ENCODE data around the gene CCL11. TPM values are rescaled to one million over a fixed set of nuclear protein-coding genes. Genes with fewer than 3 reads are reported as not detected.

CCL11 gene
- total RNA-seq, 1 donor from 2014 or later = not detected

DNA sequence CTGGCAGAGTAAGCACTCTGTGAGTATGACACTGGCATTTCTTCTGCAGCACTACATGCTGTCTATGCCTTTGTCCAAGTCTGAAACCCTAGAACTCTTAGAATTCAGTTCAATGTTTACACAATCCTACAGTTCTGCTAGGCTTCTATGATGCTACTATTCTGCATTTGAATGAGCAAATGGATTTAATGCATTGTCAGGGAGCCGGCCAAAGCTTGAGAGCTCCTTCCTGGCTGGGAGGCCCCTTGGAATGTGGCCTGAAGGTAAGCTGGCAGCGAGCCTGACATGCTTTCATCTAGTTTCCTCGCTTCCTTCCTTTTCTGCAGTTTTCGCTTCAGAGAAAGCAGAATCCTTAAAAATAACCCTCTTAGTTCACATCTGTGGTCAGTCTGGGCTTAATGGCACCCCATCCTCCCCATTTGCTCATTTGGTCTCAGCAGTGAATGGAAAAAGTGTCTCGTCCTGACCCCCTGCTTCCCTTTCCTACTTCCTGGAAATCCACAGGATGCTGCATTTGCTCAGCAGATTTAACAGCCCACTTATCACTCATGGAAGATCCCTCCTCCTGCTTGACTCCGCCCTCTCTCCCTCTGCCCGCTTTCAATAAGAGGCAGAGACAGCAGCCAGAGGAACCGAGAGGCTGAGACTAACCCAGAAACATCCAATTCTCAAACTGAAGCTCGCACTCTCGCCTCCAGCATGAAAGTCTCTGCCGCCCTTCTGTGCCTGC is 30.7 kb upstream of the CCL11 start, which contains the start of gene CCL2:
TSS of gene CCL2 (plus strand) at position 635 of the 730 bp plus-strand sequence. CDS start at position 700, 65 bp downstream.
- Mint-ChIP-seq H3K27me3 (ENCODE audit: insufficient read depth, low read depth) (peaks cover 3% of the 10 kb centered on the region), H3K27ac (peak within 1 kb of the TSS; percentile 96), H3K36me3 (no peaks in the 10 kb centered on the region), H3K4me1 (peaks cover 45% of the 10 kb centered on the region), H3K4me3 (peak within 1 kb of the TSS; percentile 84), H3K9me3 (no peaks in the 10 kb centered on the region)
- H3K4me2 ChIP-seq = peak within 1 kb of the TSS; percentile 85
- H3K9ac ChIP-seq = peak within 1 kb of the TSS; percentile 11
- H3K36me3 ChIP-seq = no peaks in the 10 kb centered on the region
- no peaks in the 10 kb centered on the region for H3K27me3 ChIP-seq
- DNase-seq (ENCODE audit: low spot score) = peak; percentile 73
- peak within 1 kb of the TSS; percentile 49 for H3K4me3 ChIP-seq
- peaks cover 16% of the 10 kb centered on the region for H3F3A ChIP-seq (ENCODE audit: low read depth)
- no peaks in the 10 kb centered on the region for H3K9me3 ChIP-seq (ENCODE audit: low read depth)
- peak within 1 kb of the TSS; percentile 97 for H2AFZ ChIP-seq (replicated peaks)
- no peaks in the 10 kb centered on the region for H3K79me2 ChIP-seq (ENCODE audit: low read depth)
- H3K4me1 ChIP-seq = peaks cover 17% of the 10 kb centered on the region
- H4K20me1 ChIP-seq (ENCODE audit: low read depth) = no peaks in the 10 kb centered on the region
- peak within 1 kb of the TSS; percentile 51 for H3K27ac ChIP-seq
- no peak for TF ChIP-seq EZH2 (IDR thresholded peaks at IDR 0.05)

DNA sequence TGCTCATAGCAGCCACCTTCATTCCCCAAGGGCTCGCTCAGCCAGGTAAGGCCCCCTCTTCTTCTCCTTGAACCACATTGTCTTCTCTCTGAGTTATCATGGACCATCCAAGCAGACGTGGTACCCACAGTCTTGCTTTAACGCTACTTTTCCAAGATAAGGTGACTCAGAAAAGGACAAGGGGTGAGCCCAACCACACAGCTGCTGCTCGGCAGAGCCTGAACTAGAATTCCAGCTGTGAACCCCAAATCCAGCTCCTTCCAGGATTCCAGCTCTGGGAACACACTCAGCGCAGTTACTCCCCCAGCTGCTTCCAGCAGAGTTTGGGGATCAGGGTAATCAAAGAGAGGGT is 30.2 kb upstream of the CCL11 start:
- Mint-ChIP-seq H3K36me3 (no peaks in the 10 kb centered on the region), H3K4me3 (peak overlapping the region; percentile 84), H3K27me3 (ENCODE audit: insufficient read depth, low read depth) (peaks cover 3% of the 10 kb centered on the region), H3K27ac (peak overlapping the region; percentile 96), H3K9me3 (no peaks in the 10 kb centered on the region), H3K4me1 (peaks cover 45% of the 10 kb centered on the region)
- H3K4me3 ChIP-seq = peak overlapping the region; percentile 49
- peaks cover 17% of the 10 kb centered on the region for H3K4me1 ChIP-seq
- no peaks in the 10 kb centered on the region for H3K27me3 ChIP-seq
- H3K9me3 ChIP-seq (ENCODE audit: low read depth) = no peaks in the 10 kb centered on the region
- peak overlapping the region; percentile 97 for H2AFZ ChIP-seq (replicated peaks)
- peak overlapping the region; percentile 41 for H3K27ac ChIP-seq
- H4K20me1 ChIP-seq (ENCODE audit: low read depth) = no peaks in the 10 kb centered on the region
- no peak for DNase-seq (ENCODE audit: low spot score)
- H3K4me2 ChIP-seq = peak overlapping the region; percentile 85
- H3K9ac ChIP-seq = peak overlapping the region; percentile 11
- peaks cover 16% of the 10 kb centered on the region for H3F3A ChIP-seq (ENCODE audit: low read depth)
- no peaks in the 10 kb centered on the region for H3K79me2 ChIP-seq (ENCODE audit: low read depth)
- TF ChIP-seq, protein P1, sequence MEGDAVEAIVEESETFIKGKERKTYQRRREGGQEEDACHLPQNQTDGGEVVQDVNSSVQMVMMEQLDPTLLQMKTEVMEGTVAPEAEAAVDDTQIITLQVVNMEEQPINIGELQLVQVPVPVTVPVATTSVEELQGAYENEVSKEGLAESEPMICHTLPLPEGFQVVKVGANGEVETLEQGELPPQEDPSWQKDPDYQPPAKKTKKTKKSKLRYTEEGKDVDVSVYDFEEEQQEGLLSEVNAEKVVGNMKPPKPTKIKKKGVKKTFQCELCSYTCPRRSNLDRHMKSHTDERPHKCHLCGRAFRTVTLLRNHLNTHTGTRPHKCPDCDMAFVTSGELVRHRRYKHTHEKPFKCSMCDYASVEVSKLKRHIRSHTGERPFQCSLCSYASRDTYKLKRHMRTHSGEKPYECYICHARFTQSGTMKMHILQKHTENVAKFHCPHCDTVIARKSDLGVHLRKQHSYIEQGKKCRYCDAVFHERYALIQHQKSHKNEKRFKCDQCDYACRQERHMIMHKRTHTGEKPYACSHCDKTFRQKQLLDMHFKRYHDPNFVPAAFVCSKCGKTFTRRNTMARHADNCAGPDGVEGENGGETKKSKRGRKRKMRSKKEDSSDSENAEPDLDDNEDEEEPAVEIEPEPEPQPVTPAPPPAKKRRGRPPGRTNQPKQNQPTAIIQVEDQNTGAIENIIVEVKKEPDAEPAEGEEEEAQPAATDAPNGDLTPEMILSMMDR (IDR thresholded peaks at IDR 0.05) = no peak
- TF ChIP-seq EZH2 (IDR thresholded peaks at IDR 0.05) = no peak
- no peak for TF ChIP-seq EZH2phosphoT487 (IDR thresholded peaks at IDR 0.05)
- no peaks in the 10 kb centered on the region for H3K36me3 ChIP-seq

DNA sequence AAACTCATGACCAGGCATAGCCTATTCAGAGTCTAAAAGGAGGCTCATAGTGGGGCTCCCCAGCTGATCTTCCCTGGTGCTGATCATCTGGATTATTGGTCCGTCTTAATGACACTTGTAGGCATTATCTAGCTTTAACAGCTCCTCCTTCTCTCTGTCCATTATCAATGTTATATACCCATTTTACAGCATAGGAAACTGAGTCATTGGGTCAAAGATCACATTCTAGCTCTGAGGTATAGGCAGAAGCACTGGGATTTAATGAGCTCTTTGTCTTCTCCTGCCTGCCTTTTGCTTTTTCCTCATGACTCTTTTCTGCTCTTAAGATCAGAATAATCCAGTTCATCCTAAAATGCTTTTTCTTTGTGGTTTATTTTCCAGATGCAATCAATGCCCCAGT is 29.7 kb upstream of the CCL11 start:
- H4K20me1 ChIP-seq (ENCODE audit: low read depth) = no peaks in the 10 kb centered on the region
- no peak overlapping the region for H2AFZ ChIP-seq (replicated peaks)

More for the DNA sequence above, 29.7 kb upstream of the CCL11 start:
- no peak overlapping the region for H3K27ac ChIP-seq
- H3K79me2 ChIP-seq (ENCODE audit: low read depth) = no peaks in the 10 kb centered on the region
- no peaks in the 10 kb centered on the region for H3K36me3 Mint-ChIP-seq
- DNase-seq (ENCODE audit: low spot score) = no peak
- TF ChIP-seq, protein P1 (IDR thresholded peaks at IDR 0.05) = no peak
- no peak for TF ChIP-seq EZH2 (IDR thresholded peaks at IDR 0.05)
- TF ChIP-seq EZH2phosphoT487 (IDR thresholded peaks at IDR 0.05) = no peak
- no peaks in the 10 kb centered on the region for H3K9me3 ChIP-seq (ENCODE audit: low read depth)
- H3K27me3 Mint-ChIP-seq (ENCODE audit: insufficient read depth, low read depth) = peaks cover 3% of the 10 kb centered on the region
- H3K27me3 ChIP-seq = no peaks in the 10 kb centered on the region
- no peaks in the 10 kb centered on the region for H3K9me3 Mint-ChIP-seq
- no peak overlapping the region for H3K27ac Mint-ChIP-seq
- peak overlapping the region; percentile 84 for H3K4me3 Mint-ChIP-seq
- peaks cover 44% of the 10 kb centered on the region for H3K4me1 Mint-ChIP-seq
- H3K4me3 ChIP-seq = peak overlapping the region; percentile 49
- H3K4me2 ChIP-seq = peak overlapping the region; percentile 85
- peaks cover 17% of the 10 kb centered on the region for H3K4me1 ChIP-seq
- H3K9ac ChIP-seq = no peak overlapping the region
- H3F3A ChIP-seq (ENCODE audit: low read depth) = peaks cover 16% of the 10 kb centered on the region
- H3K36me3 ChIP-seq = no peaks in the 10 kb centered on the region
